ENCODE data around the gene SPP2. TPM values are rescaled to one million over a fixed set of nuclear protein-coding genes. Genes with fewer than 3 reads are reported as not detected.

SPP2 gene
- total RNA-seq, 1 experiment from 2014 or later, result not detected

DNA sequence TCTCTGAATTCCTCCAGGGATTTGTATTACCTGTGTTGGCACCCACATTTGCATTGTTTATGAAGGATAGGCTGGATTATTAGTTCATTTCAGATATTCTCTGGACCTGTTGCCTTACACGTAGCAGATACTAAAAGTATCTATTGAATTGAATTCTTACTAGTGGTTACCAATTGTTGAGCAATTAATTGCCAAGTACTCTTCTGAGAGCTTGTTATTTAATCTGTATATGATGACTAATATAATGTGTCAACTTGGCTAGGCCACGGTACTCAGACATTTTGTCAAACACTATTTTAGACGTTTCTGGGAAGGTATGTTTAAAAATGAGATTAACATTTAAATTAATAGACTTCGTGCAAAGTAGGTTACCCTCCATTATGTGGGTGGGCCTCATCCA, 2.5 kb upstream of the SPP2 start:
- Histone ChIP-seq H3K4me1 (ENCODE audit: insufficient read depth, low read length) (no peaks in the 10 kb centered on the region; the same call in 1 of the 2 replicates), H3K23me2 (ENCODE audit: insufficient read length, low read depth, low read length, poor library complexity, severe bottlenecking) (no peaks in the 10 kb centered on the region), H3K27ac (ENCODE audit: insufficient read length, low read depth, low read length) (no peak overlapping the region), H3T11ph (ENCODE audit: low read length) (no peak overlapping the region), H3K9me3 (ENCODE audit: control insufficient read depth, low read depth, low read length) (no peaks in the 10 kb centered on the region), H3K14ac (ENCODE audit: insufficient read depth, low read length) (no peak overlapping the region), H4K91ac (ENCODE audit: insufficient read length, low read depth, low read length) (no peak overlapping the region), H3K79me1 (ENCODE audit: insufficient read depth, low read depth, low read length, poor library complexity, severe bottlenecking) (no peaks in the 10 kb centered on the region), H4K8ac (replicated peaks; ENCODE audit: insufficient read length, low read depth, low read length) (no peak overlapping the region), H3K18ac (ENCODE audit: insufficient read length, low read depth, low read length) (no peak overlapping the region), H3K9ac (ENCODE audit: extremely low read depth, insufficient read length, low read length) (no peak overlapping the region), H3K27me3 (ENCODE audit: insufficient read depth, low read length) (no peaks in the 10 kb centered on the region), H3K23ac (ENCODE audit: insufficient read length, low read depth, low read length) (no peak overlapping the region), H2BK20ac (ENCODE audit: low read depth, low read length, poor library complexity, severe bottlenecking) (no peak overlapping the region), H3K4ac (ENCODE audit: low read depth, low read length) (no peak overlapping the region), H2BK15ac (ENCODE audit: low read depth, low read length) (no peak overlapping the region), H4K20me1 (ENCODE audit: control insufficient read depth, insufficient read depth, insufficient read length) (no peaks in the 10 kb centered on the region), H2BK120ac (ENCODE audit: low read depth, low read length, poor library complexity, severe bottlenecking) (no peak overlapping the region), H3K4me2 (ENCODE audit: insufficient read depth, insufficient read length, low read length) (no peak overlapping the region), H3K79me2 (ENCODE audit: insufficient read depth, low read length) (no peaks in the 10 kb centered on the region), H2AFZ (ENCODE audit: low read length) (no peak overlapping the region), H2AK5ac (ENCODE audit: insufficient read length, low read length) (no peak overlapping the region), H3K56ac (ENCODE audit: insufficient read length, low read depth, low read length) (no peak overlapping the region), H2BK12ac (ENCODE audit: insufficient read length, low read depth, low read length) (no peak overlapping the region), H4K5ac (ENCODE audit: insufficient read length, low read depth, low read length) (no peak overlapping the region), H2BK5ac (ENCODE audit: insufficient read length, low read length) (no peak overlapping the region)
- no peak for DNase-seq
- no CpG with 5 or more reads among the region's 4 CpGs for WGBS (ENCODE audit: extremely low coverage, insufficient read length, low lambda C conversion rate)
- Mint-ChIP-seq H3K27ac (no peak overlapping the region), H3K9me3 (no peaks in the 10 kb centered on the region), H3K4me1 (peaks cover 3 to 8% of the 10 kb centered on the region in 2 experiments), H3K4me3 (no peak overlapping the region), H3K27me3 (ENCODE audit: low read depth) (peaks cover 13% of the 10 kb centered on the region), H3K36me3 (ENCODE audit: insufficient read depth in 1 of 3, low read depth in 3 of 3) (no peaks in the 10 kb centered on the region)
- TF ChIP-seq, protein P1, sequence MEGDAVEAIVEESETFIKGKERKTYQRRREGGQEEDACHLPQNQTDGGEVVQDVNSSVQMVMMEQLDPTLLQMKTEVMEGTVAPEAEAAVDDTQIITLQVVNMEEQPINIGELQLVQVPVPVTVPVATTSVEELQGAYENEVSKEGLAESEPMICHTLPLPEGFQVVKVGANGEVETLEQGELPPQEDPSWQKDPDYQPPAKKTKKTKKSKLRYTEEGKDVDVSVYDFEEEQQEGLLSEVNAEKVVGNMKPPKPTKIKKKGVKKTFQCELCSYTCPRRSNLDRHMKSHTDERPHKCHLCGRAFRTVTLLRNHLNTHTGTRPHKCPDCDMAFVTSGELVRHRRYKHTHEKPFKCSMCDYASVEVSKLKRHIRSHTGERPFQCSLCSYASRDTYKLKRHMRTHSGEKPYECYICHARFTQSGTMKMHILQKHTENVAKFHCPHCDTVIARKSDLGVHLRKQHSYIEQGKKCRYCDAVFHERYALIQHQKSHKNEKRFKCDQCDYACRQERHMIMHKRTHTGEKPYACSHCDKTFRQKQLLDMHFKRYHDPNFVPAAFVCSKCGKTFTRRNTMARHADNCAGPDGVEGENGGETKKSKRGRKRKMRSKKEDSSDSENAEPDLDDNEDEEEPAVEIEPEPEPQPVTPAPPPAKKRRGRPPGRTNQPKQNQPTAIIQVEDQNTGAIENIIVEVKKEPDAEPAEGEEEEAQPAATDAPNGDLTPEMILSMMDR (conservative IDR thresholded peaks at IDR 0.05), result no peak

Data from H9 (cell line).